Natural killer cell treated with Interleukin-12 subunit alpha and Interleukin-12 subunit beta and Interleukin-15 and Interleukin-18, amount 100 ng/mL, for 72 hours (primary cell): Measurements from ENCODE around the gene C1R. TPM values are rescaled to one million over a fixed set of nuclear protein-coding genes. Genes with fewer than 3 reads are reported as not detected.
A peak's percentile ranks its signal among the peaks of the same experiment; 100 is the strongest.

Experiments used
- ATAC-seq, 2 donors: fragments of 150-1000 bp; cut with Tn5 transposase in 1 of 2; sonication (Bioruptor Pico), chemical (Tn5 transposase) in 1 of 2; 2 replicates each; pipeline ENCODE4 v1.10.0; 2021
- DNase-seq: peaks from one replicate; pipeline ENCODE4 v3.0.0; 2022; ENCODE audit warnings: low spot score
- H3K27ac Mint-ChIP-seq, 2 donors: 1 replicate in 1 of 2; 2 replicates in 1 of 2; pipeline ENCODE4 v1.8.0; 2022; ENCODE audit warnings: mixed read lengths in 2 of 2, mild to moderate bottlenecking in 1 of 2, moderate library complexity in 1 of 2
- H3K27me3 Mint-ChIP-seq, 2 donors: 1 replicate in 1 of 2; 2 replicates in 1 of 2; pipeline ENCODE4 v1.8.0; 2022; ENCODE audit warnings: mixed read lengths in 2 of 2
- H3K36me3 Mint-ChIP-seq: one replicate; pipeline ENCODE4 v1.8.0; 2022; ENCODE audit warnings: mixed read lengths
- H3K4me1 Mint-ChIP-seq, 2 donors: 1 replicate in 1 of 2; 2 replicates in 1 of 2; pipeline ENCODE4 v1.8.0; 2022; ENCODE audit warnings: low read depth in 2 of 2, mixed read lengths in 2 of 2, mild to moderate bottlenecking in 1 of 2
- H3K4me3 Mint-ChIP-seq: one replicate; pipeline ENCODE4 v1.8.0; 2022; ENCODE audit warnings: mixed read lengths
- H3K9me3 Mint-ChIP-seq: 2 replicates; pipeline ENCODE4 v1.8.0; 2022; ENCODE audit warnings: mixed read lengths
- total RNA-seq, 2 donors: library from RNA; stranded (reverse); gene quantifications; one replicate each; pipeline ENCODE4 v1.2.3, GENCODE V29; 2022

C1R gene
- total RNA-seq, 2 donors from 2014 or later = 1.6 to 1.7 TPM

- H3K27ac Mint-ChIP-seq = no peak overlapping the region
- no peak overlapping the region for H3K4me3 Mint-ChIP-seq
- peaks cover 3% of the 10 kb centered on the region for H3K9me3 Mint-ChIP-seq
- ATAC-seq (no peak), DNase-seq (no peak)
- peaks cover 6 to 20% of the 10 kb centered on the region in 2 donors for H3K27me3 Mint-ChIP-seq
- peaks cover 4% of the 10 kb centered on the region for H3K36me3 Mint-ChIP-seq
- H3K4me1 Mint-ChIP-seq = peaks cover 15 to 17% of the 10 kb centered on the region in 2 donors
Measured at GRCh38 chr12:7078163-7078562, 14.1 kb downstream of the C1R start.

GRCh38 chr12:7076493-7076892 is 15.8 kb downstream of the C1R start:
- no peak overlapping the region for H3K27ac Mint-ChIP-seq
- peaks cover 12 to 14% of the 10 kb centered on the region in 2 donors for H3K4me1 Mint-ChIP-seq
- H3K4me3 Mint-ChIP-seq = no peak overlapping the region
- H3K36me3 Mint-ChIP-seq = no peaks in the 10 kb centered on the region
- no peak for ATAC-seq
- DNase-seq = no peak
- no peaks in the 10 kb centered on the region for H3K9me3 Mint-ChIP-seq
- H3K27me3 Mint-ChIP-seq = peaks cover 6 to 33% of the 10 kb centered on the region in 2 donors

- ATAC-seq (no peak), DNase-seq (no peak)
- Mint-ChIP-seq H3K27ac (peak overlapping the region; percentile 44 to 51), H3K4me3 (no peak overlapping the region), H3K36me3 (no peaks in the 10 kb centered on the region), H3K9me3 (no peaks in the 10 kb centered on the region), H3K4me1 (peaks cover 12 to 14% of the 10 kb centered on the region in 2 donors), H3K27me3 (peaks cover 6 to 33% of the 10 kb centered on the region in 2 donors)
Measured at GRCh38 chr12:7075939-7076338, 16.3 kb downstream of the C1R start.

- Mint-ChIP-seq H3K27ac (peak overlapping the region; percentile 44 to 51), H3K4me1 (peaks cover 12 to 14% of the 10 kb centered on the region in 2 donors), H3K4me3 (no peak overlapping the region), H3K27me3 (peaks cover 6 to 33% of the 10 kb centered on the region in 2 donors), H3K9me3 (no peaks in the 10 kb centered on the region), H3K36me3 (no peaks in the 10 kb centered on the region)
- DNase-seq (no peak), ATAC-seq (peak in 1 of 2 donors; percentile 56)
Measured at GRCh38 chr12:7075518-7075917, 16.7 kb downstream of the C1R start.

GRCh38 chr12:7073946-7074345 is 18.3 kb downstream of the C1R start:
- H3K9me3 Mint-ChIP-seq = no peaks in the 10 kb centered on the region

GRCh38 chr12:7072554-7072953 is 19.7 kb downstream of the C1R start:
- H3K4me3 Mint-ChIP-seq = no peak overlapping the region
- H3K27ac Mint-ChIP-seq = no peak overlapping the region
- no peaks in the 10 kb centered on the region for H3K9me3 Mint-ChIP-seq
- no peak for ATAC-seq
- H3K4me1 Mint-ChIP-seq = peaks cover 12 to 14% of the 10 kb centered on the region in 2 donors
- peaks cover 6 to 33% of the 10 kb centered on the region in 2 donors for H3K27me3 Mint-ChIP-seq
- no peak for DNase-seq
- no peaks in the 10 kb centered on the region for H3K36me3 Mint-ChIP-seq

More at GRCh38 chr12:7073946-7074345, 18.3 kb downstream of the C1R start:
- peaks cover 6 to 33% of the 10 kb centered on the region in 2 donors for H3K27me3 Mint-ChIP-seq
- no peak overlapping the region for H3K27ac Mint-ChIP-seq
- DNase-seq = no peak
- H3K4me1 Mint-ChIP-seq = peaks cover 12 to 14% of the 10 kb centered on the region in 2 donors
- ATAC-seq = no peak
- no peaks in the 10 kb centered on the region for H3K36me3 Mint-ChIP-seq
- no peak overlapping the region for H3K4me3 Mint-ChIP-seq

GRCh38 chr12:7072035-7072434 is 20.2 kb downstream of the C1R start:
- Mint-ChIP-seq H3K4me3 (no peak overlapping the region), H3K27ac (no peak overlapping the region), H3K36me3 (no peaks in the 10 kb centered on the region), H3K4me1 (peaks cover 12 to 14% of the 10 kb centered on the region in 2 donors), H3K9me3 (no peaks in the 10 kb centered on the region), H3K27me3 (peaks cover 6 to 33% of the 10 kb centered on the region in 2 donors)
- no peak for DNase-seq
- no peak for ATAC-seq

GRCh38 chr12:7069386-7069785 is 22.9 kb downstream of the C1R start:
- Mint-ChIP-seq H3K9me3 (no peaks in the 10 kb centered on the region), H3K4me3 (no peak overlapping the region), H3K4me1 (no peaks in the 10 kb centered on the region), H3K27me3 (peaks cover 6 to 26% of the 10 kb centered on the region in 2 donors), H3K27ac (no peak overlapping the region), H3K36me3 (no peaks in the 10 kb centered on the region)
- ATAC-seq (peak in 1 of 2 donors; percentile 32), DNase-seq (no peak)

GRCh38 chr12:7068994-7069346 is 23.3 kb downstream of the C1R start:
- peaks cover 6 to 26% of the 10 kb centered on the region in 2 donors for H3K27me3 Mint-ChIP-seq
- no peak overlapping the region for H3K27ac Mint-ChIP-seq
- H3K36me3 Mint-ChIP-seq = no peaks in the 10 kb centered on the region
- ATAC-seq (no peak), DNase-seq (no peak)
- H3K9me3 Mint-ChIP-seq = no peaks in the 10 kb centered on the region
- no peaks in the 10 kb centered on the region for H3K4me1 Mint-ChIP-seq
- H3K4me3 Mint-ChIP-seq = no peak overlapping the region

- H3K9me3 Mint-ChIP-seq = no peaks in the 10 kb centered on the region
- no peaks in the 10 kb centered on the region for H3K4me1 Mint-ChIP-seq
- no peak for DNase-seq
Measured at GRCh38 chr12:7068240-7068993, 23.8 kb downstream of the C1R start.

GRCh38 chr12:7067096-7067495 is 25.1 kb downstream of the C1R start:
- no peak for DNase-seq
- H3K9me3 Mint-ChIP-seq = no peaks in the 10 kb centered on the region
- H3K4me3 Mint-ChIP-seq = no peak overlapping the region
- no peaks in the 10 kb centered on the region for H3K4me1 Mint-ChIP-seq
- no peak for ATAC-seq
- H3K27me3 Mint-ChIP-seq = peaks cover 4 to 13% of the 10 kb centered on the region in 2 donors
- H3K36me3 Mint-ChIP-seq = no peaks in the 10 kb centered on the region
- H3K27ac Mint-ChIP-seq = no peak overlapping the region

More at GRCh38 chr12:7068240-7068993, 23.8 kb downstream of the C1R start:
- ATAC-seq = no peak
- H3K27ac Mint-ChIP-seq = no peak overlapping the region
- H3K4me3 Mint-ChIP-seq = no peak overlapping the region
- no peaks in the 10 kb centered on the region for H3K36me3 Mint-ChIP-seq
- H3K27me3 Mint-ChIP-seq = peaks cover 4 to 23% of the 10 kb centered on the region in 2 donors

GRCh38 chr12:7066596-7066995 is 25.6 kb downstream of the C1R start:
- no peak overlapping the region for H3K27ac Mint-ChIP-seq
- H3K9me3 Mint-ChIP-seq = no peaks in the 10 kb centered on the region
- no peaks in the 10 kb centered on the region for H3K36me3 Mint-ChIP-seq
- no peak for ATAC-seq
- no peak overlapping the region for H3K4me3 Mint-ChIP-seq
- H3K4me1 Mint-ChIP-seq = no peaks in the 10 kb centered on the region
- peaks cover 4 to 8% of the 10 kb centered on the region in 2 donors for H3K27me3 Mint-ChIP-seq
- DNase-seq = no peak

GRCh38 chr12:7065073-7065623 is 27.1 kb downstream of the C1R start:
- peaks cover 8% of the 10 kb centered on the region in 2 donors for H3K27me3 Mint-ChIP-seq

GRCh38 chr12:7064516-7064915 is 27.7 kb downstream of the C1R start:
- H3K4me1 Mint-ChIP-seq = no peaks in the 10 kb centered on the region

More at GRCh38 chr12:7065073-7065623, 27.1 kb downstream of the C1R start:
- Mint-ChIP-seq H3K9me3 (no peaks in the 10 kb centered on the region), H3K4me1 (no peaks in the 10 kb centered on the region), H3K36me3 (no peaks in the 10 kb centered on the region), H3K27ac (no peak overlapping the region), H3K4me3 (no peak overlapping the region)
- DNase-seq = no peak
- ATAC-seq = no peak

More at GRCh38 chr12:7064516-7064915, 27.7 kb downstream of the C1R start:
- H3K9me3 Mint-ChIP-seq = no peaks in the 10 kb centered on the region
- H3K4me3 Mint-ChIP-seq = no peak overlapping the region
- peaks cover 8 to 14% of the 10 kb centered on the region in 2 donors for H3K27me3 Mint-ChIP-seq
- DNase-seq = no peak
- no peak overlapping the region for H3K27ac Mint-ChIP-seq
- no peaks in the 10 kb centered on the region for H3K36me3 Mint-ChIP-seq
- ATAC-seq = no peak
